ENCODE results near the gene RAB11B.
"Not testable (repeated sequence)": the region's sequence is repeated elsewhere in the genome, so short reads cannot be mapped to it uniquely, and the experiment has no call there.

The RAB11B gene

DNA sequence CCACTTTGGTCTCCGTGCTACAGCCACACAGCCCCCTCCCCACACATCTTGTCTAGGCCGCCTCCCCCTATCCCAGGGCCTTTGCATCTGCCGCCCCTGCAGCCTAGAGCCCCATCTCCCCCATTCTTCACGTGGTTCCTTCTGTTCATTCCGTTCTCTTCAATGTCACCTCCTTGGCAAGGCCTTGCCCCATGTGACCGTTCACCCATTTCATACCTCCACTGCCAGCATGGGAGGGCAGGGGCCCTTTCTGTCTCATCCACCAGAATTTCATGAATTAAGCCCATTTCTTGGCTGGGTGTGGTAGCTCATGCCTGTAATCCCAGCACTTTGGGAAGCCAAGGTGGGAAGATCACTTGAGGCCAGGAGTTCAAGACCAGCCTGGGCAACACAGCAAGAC lies 38.9 kb downstream of the RAB11B start:
- DNase-seq (ENCODE audit: low spot score), result no peak

DNA sequence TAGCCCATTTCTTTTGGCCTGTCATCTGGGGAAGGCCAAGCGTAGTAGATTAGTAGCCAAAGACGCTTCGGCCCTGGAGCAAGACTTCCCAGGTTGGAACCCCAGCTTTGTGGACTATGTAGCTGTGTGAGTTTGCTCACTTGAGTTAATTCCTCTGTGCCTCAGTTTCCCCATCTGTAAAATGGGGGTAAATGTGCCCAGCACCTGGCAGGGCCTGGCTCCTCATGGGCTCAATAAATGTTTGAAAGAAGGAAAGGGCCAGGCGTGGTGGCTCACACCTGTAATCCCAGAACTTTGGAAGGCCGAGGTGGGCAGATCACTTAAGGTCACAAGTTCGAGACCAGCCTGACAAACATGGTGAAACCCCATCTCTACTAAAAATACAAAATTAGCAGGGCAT lies 39.7 kb downstream of the RAB11B start:
- DNase-seq (ENCODE audit: low spot score), result no peak

DNA sequence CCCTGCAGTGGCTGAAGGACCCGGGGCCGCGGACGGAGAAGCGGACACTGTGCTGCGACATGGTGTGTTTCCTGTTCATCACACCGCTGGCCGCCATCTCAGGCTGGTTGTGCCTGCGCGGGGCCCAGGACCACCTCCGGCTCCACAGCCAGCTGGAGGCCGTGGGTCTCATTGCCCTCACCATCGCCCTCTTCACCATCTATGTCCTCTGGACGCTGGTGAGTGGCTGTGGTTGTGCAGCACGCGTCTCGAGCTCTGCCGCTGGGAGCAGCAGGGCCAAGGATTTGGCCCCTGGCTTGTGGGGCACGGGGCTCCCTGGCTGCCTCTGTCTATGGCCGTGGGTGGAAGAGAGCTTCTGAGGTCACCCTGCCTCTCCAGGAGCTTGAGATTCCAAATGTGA lies 40.5 kb downstream of the RAB11B start:
- DNase-seq (ENCODE audit: low spot score), result no peak

DNA sequence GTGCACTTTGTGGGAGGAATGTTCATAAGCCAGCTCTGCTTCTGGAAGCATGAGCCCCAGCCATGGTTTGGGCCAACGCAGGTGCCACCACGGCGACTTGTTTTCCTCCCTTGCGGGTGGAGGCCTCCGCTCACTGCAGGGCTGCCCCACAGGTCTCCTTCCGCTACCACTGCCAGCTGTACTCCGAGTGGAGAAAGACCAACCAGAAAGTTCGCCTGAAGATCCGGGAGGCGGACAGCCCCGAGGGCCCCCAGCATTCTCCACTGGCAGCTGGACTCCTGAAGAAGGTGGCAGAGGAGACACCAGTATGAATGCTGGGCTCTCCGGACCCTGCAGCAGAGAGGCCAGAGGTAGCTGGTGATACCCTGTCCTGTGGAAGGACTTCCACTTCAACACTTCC lies 48.1 kb downstream of the RAB11B start:
- DNase-seq (ENCODE audit: low spot score), result no peak

DNA sequence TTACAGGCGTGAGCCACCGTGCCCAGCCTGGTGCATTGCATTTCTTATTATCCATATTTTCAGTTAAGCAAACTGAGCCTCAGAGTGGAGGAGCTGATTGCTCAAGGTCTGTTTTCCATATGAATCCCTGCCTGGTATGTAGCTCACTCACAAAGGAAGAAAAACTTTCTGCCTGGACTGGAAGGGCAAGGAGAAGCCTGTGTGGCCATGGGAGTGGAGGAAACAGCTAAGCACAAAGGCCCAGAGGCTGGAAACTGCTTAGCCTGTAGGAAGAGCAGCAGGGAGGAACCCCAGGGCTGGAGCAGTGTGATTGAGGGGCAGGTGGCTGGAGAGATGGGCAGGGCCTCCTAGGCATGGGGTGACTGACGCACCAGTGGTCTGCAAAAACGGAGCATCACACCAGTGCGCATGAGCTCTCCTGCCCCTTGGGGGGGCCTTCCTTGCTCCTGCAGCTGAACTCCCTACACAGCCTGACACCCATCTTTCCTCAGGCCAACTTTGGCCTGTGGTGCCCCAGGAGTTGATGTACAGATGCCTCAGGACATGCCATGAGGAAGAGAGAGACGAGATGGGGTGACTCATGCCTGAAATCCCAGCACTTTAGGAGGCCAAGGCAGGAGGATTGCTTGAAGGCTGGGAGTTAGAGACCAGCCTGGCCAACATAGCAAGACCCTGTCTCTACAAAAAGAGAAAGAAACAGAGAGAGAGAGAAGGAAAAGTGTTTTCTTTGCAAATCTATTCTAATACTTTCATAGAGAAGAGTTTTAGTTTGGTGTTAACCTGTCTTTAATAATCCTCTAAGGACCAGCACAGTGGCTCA lies 51.8 kb downstream of the RAB11B start:
- DNase-seq (ENCODE audit: low spot score), result no peak

DNA sequence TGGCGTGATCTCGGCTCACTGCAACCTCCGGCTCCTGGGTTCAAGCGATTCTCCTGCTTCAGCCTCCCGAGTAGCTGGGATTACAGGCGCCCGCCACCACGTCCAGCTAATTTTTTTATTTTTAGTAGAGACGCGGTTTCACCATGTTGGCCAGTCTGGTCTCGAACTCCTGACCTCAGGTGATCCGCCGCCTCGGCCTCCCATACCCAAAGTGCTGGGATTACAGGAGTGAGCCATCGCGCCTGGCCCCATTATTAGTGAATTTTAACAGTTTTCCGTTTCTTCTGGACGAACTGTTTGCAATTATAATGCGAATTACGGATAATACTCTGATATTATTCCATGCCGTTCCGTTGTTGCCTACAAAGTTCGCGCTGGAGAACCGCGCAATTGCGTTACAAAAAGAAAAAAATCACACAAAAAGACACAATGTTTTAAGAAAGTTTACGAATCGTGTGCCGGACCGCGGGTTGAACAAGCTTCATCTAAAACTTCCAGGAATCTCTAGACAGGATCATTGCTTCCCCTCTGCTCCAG lies 54.0 kb downstream of the RAB11B start:
- DNase-seq (ENCODE audit: low spot score), result not testable (repeated sequence)

DNA sequence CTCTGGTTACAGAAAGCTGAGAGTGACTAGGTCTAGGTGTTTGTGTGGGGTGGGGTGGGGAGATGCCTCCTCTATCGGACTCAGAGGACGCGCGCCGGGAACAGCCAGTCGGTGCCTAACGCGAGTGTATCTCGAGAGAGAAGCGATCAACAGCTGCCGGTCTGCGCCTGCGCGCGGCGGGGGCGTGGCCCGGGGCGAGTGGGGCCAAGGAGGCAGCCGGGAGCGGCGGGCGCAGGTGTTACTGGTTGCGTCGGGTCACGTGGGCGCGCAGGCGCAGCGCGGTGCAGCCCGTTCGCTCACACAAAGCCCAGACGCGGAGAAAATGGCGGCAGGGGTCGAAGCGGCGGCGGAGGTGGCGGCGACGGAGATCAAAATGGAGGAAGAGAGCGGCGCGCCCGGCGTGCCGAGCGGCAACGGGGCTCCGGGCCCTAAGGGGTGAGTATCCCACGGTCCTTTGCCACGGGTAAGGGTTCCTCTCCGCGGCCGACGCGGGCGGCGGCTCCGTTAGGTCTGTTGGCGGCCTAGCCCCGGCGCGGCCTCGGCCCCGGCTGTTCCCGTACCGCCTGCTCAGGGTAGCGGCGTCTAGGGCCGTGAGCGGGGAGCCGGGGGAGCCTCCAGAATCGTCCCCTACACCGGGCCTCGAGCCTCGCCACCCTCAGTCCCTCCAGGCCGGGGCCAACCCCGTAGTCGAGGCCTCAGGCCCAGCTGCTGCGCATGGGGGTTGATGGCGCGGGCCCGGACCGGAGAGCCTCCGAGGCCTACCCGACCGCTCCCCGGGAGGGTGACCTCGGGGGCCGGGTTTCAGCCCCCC lies 54.7 kb downstream of the RAB11B start, which contains the start of gene HNRNPM:
Gene HNRNPM (plus strand): TSS at position 299 of the 811 bp plus-strand sequence. CDS start 24 bp downstream, at position 323.
- peak; percentile 97 for DNase-seq (ENCODE audit: low spot score)

DNA sequence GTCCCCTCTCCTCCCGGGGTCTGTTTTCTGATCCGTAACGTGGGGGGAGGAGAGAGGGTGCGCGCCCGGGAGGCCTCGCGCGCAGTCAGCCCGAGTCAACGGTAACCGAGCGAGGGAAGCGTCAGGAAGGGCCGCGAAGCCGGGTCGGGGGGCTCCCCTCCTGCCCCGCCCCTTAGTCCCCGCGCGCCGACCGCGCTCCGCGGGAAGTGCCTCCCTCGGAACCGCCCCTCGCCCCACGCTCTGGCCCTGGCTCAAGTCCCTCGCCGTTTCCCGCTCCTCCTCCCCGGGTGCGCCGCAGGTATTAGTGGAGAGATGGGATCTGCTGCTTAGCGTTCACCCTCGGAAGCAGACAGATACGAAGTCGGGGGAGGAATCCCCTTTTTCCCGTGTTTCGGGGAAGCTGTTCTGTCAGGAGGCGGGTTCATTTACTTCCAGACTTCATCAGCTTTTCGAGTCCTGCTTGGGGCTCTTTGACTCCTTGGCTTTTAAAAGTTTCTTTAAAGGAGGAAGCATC lies 55.4 kb downstream of the RAB11B start:
- peak; percentile 11 for DNase-seq (ENCODE audit: low spot score)

DNA sequence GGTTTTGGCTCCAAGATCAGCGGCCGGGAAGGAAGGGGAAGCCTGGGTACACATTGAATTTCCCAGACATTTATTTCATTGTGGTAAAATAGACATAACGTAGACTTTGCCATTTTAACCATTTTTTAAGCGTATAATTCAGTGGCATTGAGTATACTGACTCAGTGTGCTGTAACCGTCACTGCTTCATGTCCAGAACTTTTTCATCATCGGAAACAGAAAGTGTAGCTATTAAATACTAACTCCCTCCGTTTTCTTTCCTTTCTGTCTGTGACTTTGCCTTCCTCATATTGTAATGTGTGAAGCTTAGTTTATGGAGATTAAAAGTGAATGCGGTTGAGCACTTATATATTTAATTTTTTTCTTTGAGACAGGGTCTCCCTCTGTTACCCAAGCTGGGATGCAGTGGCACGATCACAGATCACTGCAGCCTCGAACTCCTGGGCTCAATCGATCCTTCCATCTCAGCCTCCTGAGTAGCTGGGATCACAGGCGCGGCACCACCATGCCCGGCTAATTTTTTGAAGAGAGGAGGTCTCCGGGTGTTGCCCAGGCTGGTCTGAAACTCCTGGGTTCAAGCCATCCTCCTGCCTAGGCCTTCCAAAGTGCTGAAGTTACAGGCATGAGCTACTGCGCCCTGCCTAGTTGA lies 56.0 kb downstream of the RAB11B start:
- DNase-seq (ENCODE audit: low spot score), result no peak

DNA sequence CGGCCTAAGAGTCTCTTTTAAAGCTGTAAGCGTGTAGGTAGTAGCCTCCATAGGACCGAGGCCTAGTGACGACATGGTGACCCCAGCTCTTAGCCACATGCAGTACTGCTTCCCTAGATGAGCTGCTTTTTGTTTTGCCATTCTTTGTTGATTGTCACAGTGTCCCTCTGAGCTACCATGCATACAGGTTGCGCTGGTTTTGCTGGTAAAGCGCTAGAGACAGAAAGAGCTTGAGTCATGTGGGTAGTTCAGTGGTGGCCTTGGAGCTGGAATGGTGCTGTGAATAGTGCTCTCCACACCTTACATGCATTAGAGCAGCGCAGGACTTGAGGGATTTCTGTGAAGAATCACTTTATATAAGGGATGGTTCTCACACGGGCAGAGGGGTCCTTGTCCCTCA lies 59.7 kb downstream of the RAB11B start:
- DNase-seq (ENCODE audit: low spot score), result no peak

DNA sequence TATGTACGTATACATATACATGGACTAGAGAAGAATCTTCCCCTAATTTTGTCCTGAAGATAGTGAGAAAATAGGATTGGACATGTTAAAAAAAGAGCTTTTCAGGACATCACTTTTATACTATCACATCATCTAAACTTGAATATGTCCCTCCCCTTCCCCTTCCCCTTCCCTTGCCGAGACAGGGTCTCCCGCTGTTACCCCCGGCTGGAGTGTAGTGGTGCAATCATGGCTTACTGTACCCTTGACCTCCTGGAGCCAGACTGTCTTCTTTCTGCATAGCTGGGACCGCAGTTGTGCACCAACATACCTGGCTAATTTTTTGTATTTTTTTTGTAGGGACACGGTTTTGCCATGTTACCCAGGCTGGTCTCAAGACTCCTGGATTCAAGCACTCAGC lies 61.2 kb downstream of the RAB11B start:
- DNase-seq (ENCODE audit: low spot score), result no peak

DNA sequence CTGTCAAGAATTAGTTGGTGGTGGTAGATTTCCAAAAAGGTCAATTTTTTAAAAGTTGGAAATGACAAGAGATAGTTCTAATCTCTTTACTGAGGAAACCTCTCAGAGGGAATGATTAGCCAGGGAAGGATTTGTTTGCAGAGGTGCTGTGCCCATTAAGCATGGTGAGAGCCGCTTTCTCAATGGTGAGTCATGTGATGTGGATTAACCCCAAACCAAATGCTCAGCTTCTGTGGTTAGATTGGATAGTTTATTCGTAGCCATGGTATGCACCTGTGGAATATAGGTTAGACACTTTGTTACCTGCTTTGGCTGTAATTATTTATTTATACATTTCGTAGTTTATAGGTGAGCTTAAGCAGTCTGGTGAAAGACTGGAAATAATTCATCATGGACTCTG lies 61.7 kb downstream of the RAB11B start:
- no peak for DNase-seq (ENCODE audit: low spot score)

DNA sequence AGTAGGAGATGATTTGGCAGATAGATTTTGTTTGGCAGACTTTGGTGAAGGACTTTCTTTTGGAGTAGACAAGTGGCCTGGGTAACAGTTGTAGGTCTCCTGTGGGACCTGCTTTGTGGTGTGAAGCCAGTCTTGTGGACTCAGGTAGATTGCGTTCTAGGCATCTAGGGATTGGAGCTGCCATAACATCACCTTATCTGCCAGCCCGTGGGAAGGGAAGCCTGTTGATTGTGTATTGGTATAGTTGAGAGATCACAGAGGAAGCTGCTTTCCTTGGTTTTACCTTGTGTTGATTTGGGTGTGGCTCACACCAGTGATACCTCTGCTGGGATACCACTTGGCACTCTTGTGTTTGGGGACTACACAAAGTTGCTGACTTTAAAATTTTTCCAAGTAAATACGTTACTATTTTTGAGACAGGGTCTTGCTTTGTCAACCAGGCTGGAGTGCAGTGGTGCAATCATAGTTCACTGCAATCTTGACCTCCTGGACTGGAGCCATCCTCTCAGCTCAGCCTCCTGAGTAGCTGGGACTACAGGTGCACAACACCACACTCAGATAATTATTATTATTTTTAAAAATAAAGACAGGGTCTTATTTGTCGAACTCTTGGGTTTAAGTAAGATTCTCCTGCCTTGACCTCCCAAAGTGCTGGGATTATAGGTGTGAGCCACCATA lies 62.4 kb downstream of the RAB11B start:
- DNase-seq (ENCODE audit: low spot score), result no peak

DNA sequence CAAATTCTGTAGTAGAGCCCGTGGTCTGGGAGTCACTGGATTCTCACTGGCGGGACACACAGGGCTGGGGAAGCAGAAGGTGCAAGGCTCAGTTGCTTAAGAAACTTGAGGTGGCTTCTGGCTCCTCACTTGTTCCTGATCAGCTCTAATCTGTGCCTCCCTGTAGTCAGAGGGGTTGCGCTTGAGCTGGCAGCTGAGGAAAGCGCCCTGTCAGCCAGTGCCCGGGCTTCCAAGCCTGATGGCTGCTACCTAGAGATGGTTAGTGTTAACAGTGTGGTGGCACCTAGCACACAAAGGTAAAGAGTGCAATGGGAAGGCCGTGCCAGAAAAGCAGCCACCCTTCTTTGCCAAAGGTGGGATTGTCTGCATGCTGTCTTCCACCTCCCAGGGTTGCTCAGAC lies 63.5 kb downstream of the RAB11B start:
- no peak for DNase-seq (ENCODE audit: low spot score)

Small RNA genes within 50 kb of the gene (small RNA-seq; reads per million reads assigned to genes)
- gene MIR4999, result 0 to 0.18 reads per million in 2 experiments

Data from SK-N-DZ (cell line).